Caco-2 (cell line): ENCODE data around the gene NXPH2. TPM values are rescaled to one million over a fixed set of nuclear protein-coding genes. Genes with fewer than 3 reads are reported as not detected.

Experiments used
- BruUV-seq: library from RNA; stranded (reverse); fragments of 400-500 nt; replicated peaks from 2 replicates; lab custom pipeline; 2021; lab: Mats Ljungman, UMichigan
- CTCF ChIA-PET: fragments of 300-600 bp; sonication (Branson Sonifier 250); formaldehyde crosslinking; loops from one replicate; lab custom pipeline; 2022; ENCODE audit warnings: antibody characterized with exemption; lab: Charles Lee
- POLR2A ChIA-PET: fragments of 300-600 bp; sonication (Branson Sonifier 250); formaldehyde crosslinking; loops from one replicate; lab custom pipeline; 2022; ENCODE audit warnings: antibody characterized with exemption; lab: Charles Lee
- DNase-seq, 2 experiments: peaks; one replicate each; pipeline versions ENCODE4 v3.0.0 to v3.0.0-alpha.2; 2020 to 2022
- H3K27me3 ChIP-seq: replicated peaks from 2 replicates; pipeline ENCODE4 v1.6.0; 2011; ENCODE audit warnings: low read length; ENCODE audit not compliant: control insufficient read depth, insufficient read depth
- H3K36me3 ChIP-seq: 2 replicates; pipeline ENCODE4 v1.5.1; 2011; ENCODE audit warnings: low read length; ENCODE audit not compliant: control insufficient read depth, insufficient read depth
- H3K4me1 ChIP-seq: fragments of 250-450 bp; sonication (Bioruptor Pico); 2 replicates; pipeline ENCODE4 v1.5.1; 2020; ENCODE audit warnings: mild to moderate bottlenecking
- H3K4me3 ChIP-seq: 2 replicates; pipeline ENCODE4 v1.5.1; 2011; ENCODE audit warnings: low read depth, mild to moderate bottlenecking, control low read depth, low read length
- H3K9me3 ChIP-seq: fragments of 250-450 bp; sonication (Bioruptor Pico); 2 replicates; pipeline ENCODE4 v1.5.1; 2020; ENCODE audit warnings: mild to moderate bottlenecking, moderate library complexity
- H3K27ac Mint-ChIP-seq: one replicate; pipeline ENCODE4 v1.8.0; 2022; ENCODE audit warnings: mixed read lengths; ENCODE audit not compliant: unreplicated experiment
- H3K27me3 Mint-ChIP-seq: one replicate; pipeline ENCODE4 v1.8.0; 2022; ENCODE audit warnings: mixed read lengths; ENCODE audit not compliant: insufficient read depth, unreplicated experiment
- H3K36me3 Mint-ChIP-seq: one replicate; pipeline ENCODE4 v1.8.0; 2022; ENCODE audit warnings: mild to moderate bottlenecking, mixed read lengths; ENCODE audit not compliant: insufficient read depth, unreplicated experiment
- H3K4me1 Mint-ChIP-seq: one replicate; pipeline ENCODE4 v1.8.0; 2022; ENCODE audit warnings: low read depth, mixed read lengths; ENCODE audit not compliant: unreplicated experiment
- H3K4me3 Mint-ChIP-seq: one replicate; pipeline ENCODE4 v1.8.0; 2022; ENCODE audit warnings: mild to moderate bottlenecking, moderate library complexity, mixed read lengths; ENCODE audit not compliant: unreplicated experiment
- H3K9me3 Mint-ChIP-seq: one replicate; pipeline ENCODE4 v1.8.0; 2022; ENCODE audit warnings: mixed read lengths; ENCODE audit not compliant: unreplicated experiment
- intact Hi-C: fragments of 100-400 bp; cut with micrococcal nuclease; formaldehyde crosslinking; loops from one replicate; pipeline ENCODE4 v1.10.0; 2022; ENCODE audit not compliant: unreplicated experiment
- total RNA-seq: library from RNA; stranded (reverse); gene quantifications from 2 replicates; pipeline ENCODE4 v1.2.3, GENCODE V29; 2022
- TF ChIP-seq, protein P1 (sequence below), 2 experiments: fragments of 200-600 bp in 1 of 2; IDR thresholded peaks; 1 replicate in 1 of 2; 2 replicates in 1 of 2; pipeline versions ENCODE4 v1.5.1 to v1.8.0; 2011 to 2022; ENCODE audit warnings: antibody characterized with exemption in 1 of 2, control low read depth in 1 of 2, inconsistent platforms in 1 of 2, low read depth in 1 of 2, low read length in 1 of 2, mild to moderate bottlenecking in 1 of 2, moderate library complexity in 1 of 2; ENCODE audit not compliant: insufficient read depth in 1 of 2, severe bottlenecking in 1 of 2, unreplicated experiment in 1 of 2

NXPH2 gene
- total RNA-seq, 1 experiment from 2014 or later, result not detected

DNA sequence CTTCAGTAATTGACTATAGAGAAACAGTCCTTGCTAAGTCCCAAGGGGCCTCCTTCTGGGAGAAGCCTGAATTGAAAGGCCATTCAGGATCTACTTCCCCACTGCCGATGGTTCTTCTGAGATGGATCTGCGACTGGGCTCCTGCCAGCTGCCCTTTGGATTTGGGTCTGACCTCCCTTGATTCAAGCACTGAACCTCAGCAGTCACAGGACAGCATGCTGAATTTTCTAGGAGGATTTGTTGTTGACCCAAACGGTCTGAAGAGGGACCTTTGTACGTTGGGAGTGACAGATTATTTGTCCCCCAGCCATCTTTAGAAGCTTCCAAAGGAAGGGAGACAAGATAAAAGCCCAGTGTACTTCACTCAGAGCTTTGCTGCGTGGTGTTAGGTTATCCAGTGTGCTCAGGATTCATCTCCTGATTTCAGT, 67.1 kb downstream of the NXPH2 start:
- intact Hi-C loops, result no loop called here
- H3K4me3 Mint-ChIP-seq, result no peak overlapping the region
- H3K4me1 Mint-ChIP-seq, result peaks cover 20% of the 10 kb centered on the region
- no TSS peak for BruUV-seq
- H3K9me3 Mint-ChIP-seq, result peaks cover 8% of the 10 kb centered on the region
- H3K36me3 Mint-ChIP-seq, result peaks cover 5% of the 10 kb centered on the region
- no peaks in the 10 kb centered on the region for H3K9me3 ChIP-seq
- TF ChIP-seq, protein P1, sequence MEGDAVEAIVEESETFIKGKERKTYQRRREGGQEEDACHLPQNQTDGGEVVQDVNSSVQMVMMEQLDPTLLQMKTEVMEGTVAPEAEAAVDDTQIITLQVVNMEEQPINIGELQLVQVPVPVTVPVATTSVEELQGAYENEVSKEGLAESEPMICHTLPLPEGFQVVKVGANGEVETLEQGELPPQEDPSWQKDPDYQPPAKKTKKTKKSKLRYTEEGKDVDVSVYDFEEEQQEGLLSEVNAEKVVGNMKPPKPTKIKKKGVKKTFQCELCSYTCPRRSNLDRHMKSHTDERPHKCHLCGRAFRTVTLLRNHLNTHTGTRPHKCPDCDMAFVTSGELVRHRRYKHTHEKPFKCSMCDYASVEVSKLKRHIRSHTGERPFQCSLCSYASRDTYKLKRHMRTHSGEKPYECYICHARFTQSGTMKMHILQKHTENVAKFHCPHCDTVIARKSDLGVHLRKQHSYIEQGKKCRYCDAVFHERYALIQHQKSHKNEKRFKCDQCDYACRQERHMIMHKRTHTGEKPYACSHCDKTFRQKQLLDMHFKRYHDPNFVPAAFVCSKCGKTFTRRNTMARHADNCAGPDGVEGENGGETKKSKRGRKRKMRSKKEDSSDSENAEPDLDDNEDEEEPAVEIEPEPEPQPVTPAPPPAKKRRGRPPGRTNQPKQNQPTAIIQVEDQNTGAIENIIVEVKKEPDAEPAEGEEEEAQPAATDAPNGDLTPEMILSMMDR (IDR thresholded peaks at IDR 0.05; ENCODE audit: insufficient read depth in 1 of 2, low read depth in 1 of 2, low read length in 1 of 2, severe bottlenecking in 1 of 2, unreplicated experiment in 1 of 2), result no peak
- CTCF ChIA-PET, result no interaction called here
- H3K36me3 ChIP-seq, result no peaks in the 10 kb centered on the region
- POLR2A ChIA-PET, result no interaction called here
- DNase-seq, result no peak
- no peak overlapping the region for H3K27ac Mint-ChIP-seq
- H3K27me3 ChIP-seq, result no peaks in the 10 kb centered on the region
- H3K4me1 ChIP-seq, result peaks cover 24% of the 10 kb centered on the region
- no peaks in the 10 kb centered on the region for H3K27me3 Mint-ChIP-seq
- H3K4me3 ChIP-seq, result no peak overlapping the region

GRCh38 chr2:138712212-138712979, 67.8 kb downstream of the NXPH2 start:
- Mint-ChIP-seq H3K9me3 (peaks cover 1% of the 10 kb centered on the region), H3K4me3 (no peak overlapping the region), H3K27ac (no peak overlapping the region), H3K4me1 (peaks cover 15% of the 10 kb centered on the region), H3K27me3 (no peaks in the 10 kb centered on the region), H3K36me3 (peaks cover 5% of the 10 kb centered on the region)
- ChIA-PET CTCF (no interaction called here), POLR2A (no interaction called here)
- no peak for DNase-seq
- no peak overlapping the region for H3K4me3 ChIP-seq
- no peaks in the 10 kb centered on the region for H3K36me3 ChIP-seq
- H3K9me3 ChIP-seq, result no peaks in the 10 kb centered on the region
- TF ChIP-seq, protein P1 (IDR thresholded peaks at IDR 0.05; ENCODE audit: insufficient read depth in 1 of 2, low read depth in 1 of 2, low read length in 1 of 2, severe bottlenecking in 1 of 2, unreplicated experiment in 1 of 2), result no peak
- no TSS peak for BruUV-seq
- peaks cover 24% of the 10 kb centered on the region for H3K4me1 ChIP-seq
- intact Hi-C loops, result no loop called here
- no peaks in the 10 kb centered on the region for H3K27me3 ChIP-seq

- no peak for DNase-seq
- POLR2A ChIA-PET, result no interaction called here
- CTCF ChIA-PET, result no interaction called here
- H3K9me3 Mint-ChIP-seq, result no peaks in the 10 kb centered on the region
- TF ChIP-seq, protein P1 (IDR thresholded peaks at IDR 0.05; ENCODE audit: insufficient read depth in 1 of 2, low read depth in 1 of 2, low read length in 1 of 2, severe bottlenecking in 1 of 2, unreplicated experiment in 1 of 2), result no peak
- no TSS peak for BruUV-seq
- intact Hi-C loops, result no loop called here
- H3K36me3 ChIP-seq, result no peaks in the 10 kb centered on the region
- peaks cover 15% of the 10 kb centered on the region for H3K4me1 Mint-ChIP-seq
- H3K27ac Mint-ChIP-seq, result no peak overlapping the region
- no peaks in the 10 kb centered on the region for H3K27me3 ChIP-seq
- no peaks in the 10 kb centered on the region for H3K27me3 Mint-ChIP-seq
- no peaks in the 10 kb centered on the region for H3K9me3 ChIP-seq
- peaks cover 24% of the 10 kb centered on the region for H3K4me1 ChIP-seq
- peaks cover 5% of the 10 kb centered on the region for H3K36me3 Mint-ChIP-seq
- H3K4me3 ChIP-seq, result no peak overlapping the region
- H3K4me3 Mint-ChIP-seq, result no peak overlapping the region
Measured at GRCh38 chr2:138711812-138712211, 68.4 kb downstream of the NXPH2 start.
